CD14-positive monocyte (primary cell): ENCODE data around the gene NAPB. TPM values are rescaled to one million over a fixed set of nuclear protein-coding genes. Genes with fewer than 3 reads are reported as not detected.

ENCODE experiments used
- DNase-seq, 3 donors: peaks; one replicate each; pipeline ENCODE4 v3.0.0-alpha.2; 2011 to 2022
- H2AFZ ChIP-seq: 2 replicates; pipeline ENCODE4 v1.6.0; 2012; ENCODE audit warnings: mild to moderate bottlenecking, low read depth, low read length, inconsistent platforms; ENCODE audit not compliant: insufficient read depth, poor library complexity, severe bottlenecking
- H3K27ac ChIP-seq, 2 donors: 1 replicate in 1 of 2; 2 replicates in 1 of 2; pipeline ENCODE4 v1.5.1; 2012 to 2013; ENCODE audit warnings: low read length in 2 of 2, control low read depth in 1 of 2, inconsistent platforms in 1 of 2, low read depth in 1 of 2, mild to moderate bottlenecking in 1 of 2
- H3K27me3 ChIP-seq, 2 donors: one replicate each; pipeline versions ENCODE4 v1.6.0 to v1.6.1; 2011 to 2013; ENCODE audit warnings: low read length in 2 of 2; ENCODE audit not compliant: control insufficient read depth in 2 of 2, insufficient read depth in 2 of 2
- H3K36me3 ChIP-seq, 2 donors: replicated peaks in 1 of 2; 1 replicate in 1 of 2; 2 replicates in 1 of 2; pipeline versions ENCODE4 v1.5.1 to v1.6.1; 2012 to 2013; ENCODE audit warnings: low read length in 2 of 2, control low read depth in 1 of 2, inconsistent platforms in 1 of 2, mild to moderate bottlenecking in 1 of 2; ENCODE audit not compliant: insufficient read depth in 2 of 2, control insufficient read depth in 1 of 2
- H3K4me1 ChIP-seq, 2 donors: 1 replicate in 1 of 2; 2 replicates in 1 of 2; pipeline versions ENCODE4 v1.5.1 to v1.6.1; 2012 to 2013; ENCODE audit warnings: low read length in 2 of 2, control low read depth in 1 of 2, inconsistent platforms in 1 of 2, mild to moderate bottlenecking in 1 of 2, moderate library complexity in 1 of 2; ENCODE audit not compliant: insufficient read depth in 2 of 2, control insufficient read depth in 1 of 2
- H3K4me2 ChIP-seq: replicated peaks from 2 replicates; pipeline ENCODE3; 2012; ENCODE audit warnings: low read length, moderate library complexity, mild to moderate bottlenecking; ENCODE audit not compliant: poor library complexity, severe bottlenecking; ENCODE audit errors: extremely low read depth
- H3K4me3 ChIP-seq, 3 experiments: fragments of 200-600 bp in 1 of 3; sonication (generic) in 1 of 3; replicated peaks in 1 of 3; 1 replicate in 2 of 3; 2 replicates in 1 of 3; pipeline ENCODE4 v1.5.1; 2011 to 2013; ENCODE audit warnings: low read length in 3 of 3, mild to moderate bottlenecking in 3 of 3, control low read depth in 2 of 3, low read depth in 2 of 3, inconsistent platforms in 1 of 3, moderate library complexity in 1 of 3
- H3K79me2 ChIP-seq: 2 replicates; pipeline ENCODE4 v1.6.0; 2012; ENCODE audit warnings: mild to moderate bottlenecking, control low read depth, inconsistent platforms, low read length, moderate library complexity; ENCODE audit not compliant: insufficient read depth
- H3K9ac ChIP-seq: 2 replicates; pipeline ENCODE4 v1.6.0; 2017; ENCODE audit warnings: low read length, mild to moderate bottlenecking; ENCODE audit not compliant: insufficient read depth, poor library complexity, severe bottlenecking
- H3K9me3 ChIP-seq, 2 donors: replicated peaks in 1 of 2; 1 replicate in 1 of 2; 2 replicates in 1 of 2; pipeline versions ENCODE4 v1.5.1 to v1.6.1; 2012 to 2013; ENCODE audit warnings: low read length in 2 of 2, control low read depth in 1 of 2; ENCODE audit not compliant: control insufficient read depth in 1 of 2, insufficient read depth in 1 of 2
- H4K20me1 ChIP-seq: 2 replicates; pipeline ENCODE4 v1.6.0; 2012; ENCODE audit warnings: mild to moderate bottlenecking, low read length, control low read depth, moderate library complexity; ENCODE audit not compliant: insufficient read depth
- H3K27ac Mint-ChIP-seq, 7 donors: one replicate each; pipeline ENCODE4 v1.8.0; 2020; ENCODE audit warnings: mild to moderate bottlenecking in 7 of 7, mixed read lengths in 7 of 7, moderate library complexity in 6 of 7, inconsistent platforms in 2 of 7
- H3K27me3 Mint-ChIP-seq, 3 donors: one replicate each; pipeline ENCODE4 v1.8.0; 2021 to 2022; ENCODE audit warnings: low read depth in 3 of 3, mild to moderate bottlenecking in 3 of 3, mixed read lengths in 3 of 3, moderate library complexity in 3 of 3, inconsistent platforms in 1 of 3
- H3K36me3 Mint-ChIP-seq, 2 donors: one replicate each; pipeline ENCODE4 v1.8.0; 2020; ENCODE audit warnings: mixed read lengths in 2 of 2, inconsistent platforms in 1 of 2, mild to moderate bottlenecking in 1 of 2
- H3K4me1 Mint-ChIP-seq: one replicate; pipeline ENCODE4 v1.8.0; 2020; ENCODE audit warnings: mild to moderate bottlenecking, mixed read lengths
- H3K4me3 Mint-ChIP-seq, 2 donors: one replicate each; pipeline ENCODE4 v1.8.0; 2020; ENCODE audit warnings: mild to moderate bottlenecking in 2 of 2, mixed read lengths in 2 of 2, moderate library complexity in 1 of 2
- H3K9me3 Mint-ChIP-seq, 7 donors: one replicate each; pipeline ENCODE4 v1.8.0; 2020 to 2022; ENCODE audit warnings: mixed read lengths in 7 of 7, mild to moderate bottlenecking in 6 of 7, moderate library complexity in 6 of 7, inconsistent platforms in 2 of 7
- CTCF ChIP-seq: fragments of 200-600 bp; IDR thresholded peaks from one replicate; pipeline ENCODE4 v1.8.0; 2022; ENCODE audit warnings: antibody characterized with exemption, mild to moderate bottlenecking
- WGBS: methylation state at CpG from one replicate; pipeline ENCODE4 v1.1.5; 2013; ENCODE audit warnings: missing lambda C conversion rate; ENCODE audit not compliant: insufficient coverage; 5-methylcytosine and 5-hydroxymethylcytosine counted together
- intact Hi-C, 2 donors: fragments of 100-400 bp; cut with micrococcal nuclease; formaldehyde crosslinking; loops; one replicate each; pipeline versions ENCODE4 v1.15.0 to v1.15.1; 2023
- polyA plus RNA-seq, 3 donors: library from polyadenylated mRNA; depleted of rRNA in 1 of 3; unstranded in 2 of 3; stranded (reverse) in 1 of 3; fragments of 300-500 nt in 2 of 3; fragments of >200 nt in 1 of 3; fragmentation: Illumina TruSeq in 2 of 3; gene quantifications; 1 replicate in 2 of 3; 2 replicates in 1 of 3; pipeline ENCODE4 v1.2.3, GENCODE V29; 2012 to 2021

NAPB gene
- polyA plus RNA-seq, 3 donors = 2.4 to 6.3 (median 2.6) TPM

GRCh38 chr20:23453549-23454543 lies 32.6 kb upstream of the NAPB start:
- no peak overlapping the region for H3K27ac ChIP-seq
- TF ChIP-seq CTCF = no peak
- no peak overlapping the region for H3K27ac Mint-ChIP-seq
- no peaks in the 10 kb centered on the region for H3K9me3 ChIP-seq
- no peak overlapping the region for H3K9ac ChIP-seq
- WGBS = 84% methylated on average over 15 of the region's 15 CpGs
- no peak for DNase-seq
- H2AFZ ChIP-seq = no peak overlapping the region
- peaks cover 0 to 5% of the 10 kb centered on the region in 2 donors for H3K4me1 ChIP-seq
- intact Hi-C loops = no loop called here
- peaks cover 15% of the 10 kb centered on the region for H3K4me1 Mint-ChIP-seq
- H3K4me2 ChIP-seq = no peak overlapping the region
- no peaks in the 10 kb centered on the region for H4K20me1 ChIP-seq
- no peak overlapping the region for H3K4me3 Mint-ChIP-seq
- no peak overlapping the region for H3K4me3 ChIP-seq
- peaks cover 0 to 4% (median 0%) of the 10 kb centered on the region in 7 donors for H3K9me3 Mint-ChIP-seq
- peaks cover 0 to 6% (median 4%) of the 10 kb centered on the region in 3 donors for H3K27me3 Mint-ChIP-seq
- H3K36me3 Mint-ChIP-seq = no peaks in the 10 kb centered on the region
- no peaks in the 10 kb centered on the region for H3K36me3 ChIP-seq
- H3K27me3 ChIP-seq = no peaks in the 10 kb centered on the region
- no peaks in the 10 kb centered on the region for H3K79me2 ChIP-seq

GRCh38 chr20:23452776-23453175 lies 31.5 kb upstream of the NAPB start, which contains the start of gene CST11:
Gene CST11, minus strand, starts transcription at chr20:23452876. Its CDS starts 65 bp downstream, at chr20:23452811.
- Mint-ChIP-seq H3K4me3 (no peak within 1 kb of the TSS), H3K4me1 (peaks cover 15% of the 10 kb centered on the region), H3K27ac (no peak within 1 kb of the TSS), H3K36me3 (no peaks in the 10 kb centered on the region), H3K9me3 (peaks cover 0 to 4% (median 0%) of the 10 kb centered on the region in 7 donors), H3K27me3 (peaks cover 0 to 6% (median 4%) of the 10 kb centered on the region in 3 donors)
- Histone ChIP-seq H3K27me3 (no peaks in the 10 kb centered on the region), H4K20me1 (no peaks in the 10 kb centered on the region), H3K27ac (no peak within 1 kb of the TSS), H3K36me3 (no peaks in the 10 kb centered on the region), H3K4me2 (no peak within 1 kb of the TSS), H3K4me3 (no peak within 1 kb of the TSS), H2AFZ (no peak within 1 kb of the TSS), H3K9ac (no peak within 1 kb of the TSS), H3K9me3 (no peaks in the 10 kb centered on the region), H3K79me2 (no peaks in the 10 kb centered on the region), H3K4me1 (peaks cover 0 to 5% of the 10 kb centered on the region in 2 donors)
- WGBS = 86% methylated on average over 3 of the region's 4 CpGs
- no peak for TF ChIP-seq CTCF
- DNase-seq = no peak
- intact Hi-C loops = no loop called here
